GM21515 (cell line): Measurements from ENCODE around the gene AGT.

Experiments used
- ATAC-seq: cut with Tn5 transposase; IDR thresholded peaks from one replicate; pipeline ENCODE4 v1.9.1; 2021; ENCODE audit not compliant: unreplicated experiment

The AGT gene

DNA sequence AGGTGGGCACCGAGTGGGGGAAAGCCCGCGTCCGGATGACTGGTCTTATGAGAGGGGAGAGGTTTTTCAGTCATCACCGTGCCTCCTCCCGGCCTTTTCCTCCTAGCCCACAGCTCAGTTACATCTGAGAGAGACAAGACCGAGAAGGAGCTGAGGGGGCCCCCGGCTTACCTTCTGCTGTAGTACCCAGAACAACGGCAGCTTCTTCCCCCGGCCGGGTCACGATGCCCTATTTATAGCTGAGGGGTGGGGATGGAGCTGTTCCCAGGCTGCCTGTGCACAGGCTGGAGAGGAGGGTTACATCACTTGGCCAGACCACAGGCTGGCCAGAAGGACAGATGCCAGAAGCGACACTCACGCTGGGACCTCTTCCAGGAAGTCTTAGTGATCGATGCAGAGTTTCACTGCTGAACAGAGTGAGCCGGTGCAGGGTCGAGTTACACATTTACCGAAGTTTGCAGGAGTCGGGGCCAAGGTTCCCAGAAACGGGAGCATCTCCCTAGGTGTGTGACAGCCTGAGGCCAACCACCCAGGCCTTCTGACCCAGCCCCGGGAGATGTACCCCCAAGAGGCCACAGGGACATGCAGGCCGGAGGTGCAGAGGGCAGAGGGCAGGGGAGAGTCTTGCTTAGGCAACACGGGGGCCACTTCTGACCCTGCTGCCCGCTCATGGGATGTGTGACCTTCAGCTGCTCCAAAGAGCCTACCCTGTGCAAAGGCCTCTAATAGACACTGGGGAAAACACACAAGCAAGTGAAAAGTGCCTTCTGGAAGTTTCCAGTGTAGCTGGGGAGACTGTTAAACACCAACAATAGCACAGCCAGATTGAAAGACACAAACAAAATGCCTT is at the start of gene AGT:
AGT (minus strand) TSS at position 208 of the 850 bp plus-strand sequence. CDS start 3,299 bp downstream, outside the sequence.
- ATAC-seq = no peak

DNA sequence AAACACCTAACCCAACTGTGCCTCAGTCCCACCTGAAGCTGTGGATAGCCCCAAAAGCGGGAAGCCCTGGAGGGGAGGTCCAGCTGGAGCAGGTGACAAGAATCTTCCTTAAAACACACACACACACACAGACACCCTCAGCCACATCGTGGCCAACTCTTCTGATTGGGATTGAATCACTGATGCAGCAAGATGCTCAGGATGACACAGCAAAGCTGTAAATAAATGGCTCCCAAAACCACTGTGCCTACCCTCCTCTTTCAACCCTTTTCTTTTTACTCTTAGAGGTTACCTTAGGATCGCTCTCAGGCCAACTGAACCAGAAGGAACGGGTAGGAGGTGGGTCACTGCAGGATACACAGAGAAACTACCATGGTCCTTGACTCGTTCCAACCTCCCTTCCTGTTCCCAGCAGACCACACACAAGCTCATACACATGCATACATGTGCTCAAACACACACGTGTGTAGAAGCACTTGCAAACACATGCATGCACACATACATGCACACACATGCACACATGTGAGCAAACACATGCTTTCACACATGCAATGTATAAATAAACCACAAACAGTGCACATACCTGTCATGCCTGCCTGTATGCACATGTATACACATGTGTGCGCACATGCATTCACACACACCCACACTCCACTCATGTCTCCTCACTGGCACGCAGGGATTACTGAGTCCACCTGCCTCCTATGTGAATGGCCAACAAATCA is 47.7 kb upstream of the AGT start:
- ATAC-seq = no peak

- no peak for ATAC-seq
Observed at GRCh38 chr1:230760360-230760827, 46.5 kb upstream of the AGT start.

- no peak for ATAC-seq
Observed at GRCh38 chr1:230759369-230760065, 45.6 kb upstream of the AGT start.

GRCh38 chr1:230758709-230759368 is 44.9 kb upstream of the AGT start:
- no peak for ATAC-seq

DNA sequence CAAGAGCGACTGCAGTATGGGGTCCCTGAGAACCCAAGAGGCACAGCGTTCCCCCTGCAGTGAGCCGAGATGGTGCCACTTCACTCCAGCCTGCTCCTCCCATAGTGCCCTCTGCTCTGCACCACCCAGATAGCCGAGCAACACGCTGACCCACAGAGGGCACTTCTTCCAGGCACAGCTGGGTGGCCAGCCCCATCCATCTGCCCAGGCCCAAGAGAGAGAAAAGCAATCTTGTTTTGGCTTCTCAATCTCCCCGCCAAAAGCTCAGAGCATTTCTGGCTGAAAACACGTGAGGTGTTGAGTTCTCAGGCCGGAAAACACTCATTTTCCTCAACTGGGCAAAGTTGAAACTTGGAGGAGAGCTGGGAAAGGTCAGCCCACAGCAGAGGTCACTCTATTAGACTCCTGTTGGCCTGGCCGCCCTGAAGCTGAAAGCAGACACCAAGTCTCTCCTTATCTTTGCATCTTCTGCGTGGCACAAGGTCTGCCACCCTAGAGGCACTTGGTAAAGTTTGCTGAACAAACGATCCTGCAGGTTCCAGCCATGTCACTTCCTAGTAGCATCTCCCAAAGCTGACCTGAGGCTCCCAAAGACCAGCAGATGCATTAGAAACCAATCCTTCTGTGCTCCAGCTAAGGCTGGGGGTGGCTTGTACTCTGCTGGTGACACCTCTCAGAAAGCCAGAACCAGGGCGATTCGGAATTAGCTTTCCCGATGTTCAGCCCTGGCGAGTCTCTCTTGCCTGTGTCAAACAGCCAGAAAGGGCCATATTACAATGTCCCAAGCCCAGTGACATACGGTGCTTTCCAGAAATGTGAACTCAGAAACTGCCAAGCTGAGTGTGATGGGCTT is 44.2 kb upstream of the AGT start:
- no peak for ATAC-seq

DNA sequence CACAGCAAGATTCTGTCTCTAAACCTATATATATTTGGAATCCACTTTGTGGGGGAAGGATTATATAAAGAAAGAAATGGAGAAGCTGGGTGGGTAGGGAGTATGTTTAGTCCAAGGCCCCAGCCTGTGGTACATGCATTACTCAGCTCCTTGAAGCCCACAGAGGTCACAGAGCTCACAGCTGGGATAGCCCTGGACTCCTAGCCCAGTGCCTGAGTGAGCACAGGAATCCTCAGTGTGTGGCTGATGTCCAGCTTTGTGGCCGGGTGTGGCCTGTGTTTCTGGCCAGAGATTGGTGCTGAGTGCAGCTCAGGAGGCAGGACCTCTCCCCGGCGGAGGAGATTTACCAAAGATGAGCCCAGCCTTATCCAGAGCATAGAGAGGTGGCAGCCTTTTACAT is 40.9 kb upstream of the AGT start:
- no peak for ATAC-seq

GRCh38 chr1:230753586-230754251 is 39.8 kb upstream of the AGT start:
- no peak for ATAC-seq

DNA sequence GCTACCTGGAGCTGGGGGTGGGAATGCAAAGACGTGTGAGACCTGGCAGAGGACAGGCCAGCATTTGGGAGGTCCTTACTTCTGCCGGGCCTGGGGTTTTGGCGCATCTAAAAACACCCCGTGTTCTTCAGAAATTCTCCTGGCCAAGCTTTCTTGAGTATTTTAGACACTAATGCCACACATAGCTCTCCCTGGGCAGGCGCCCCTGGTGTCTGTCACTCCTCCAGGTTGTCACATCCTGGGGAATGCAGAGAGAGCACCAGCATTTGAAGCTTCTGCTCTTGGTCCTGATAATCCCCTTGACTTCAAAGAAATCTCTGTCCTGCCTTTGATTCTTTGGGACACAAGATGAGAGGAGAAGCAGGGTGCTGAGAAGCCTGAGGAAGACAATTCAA is 39.3 kb upstream of the AGT start:
- no peak for ATAC-seq

GRCh38 chr1:230752407-230752806 is 38.5 kb upstream of the AGT start:
- no peak for ATAC-seq

GRCh38 chr1:230750986-230751625 is 37.2 kb upstream of the AGT start:
- no peak for ATAC-seq

DNA sequence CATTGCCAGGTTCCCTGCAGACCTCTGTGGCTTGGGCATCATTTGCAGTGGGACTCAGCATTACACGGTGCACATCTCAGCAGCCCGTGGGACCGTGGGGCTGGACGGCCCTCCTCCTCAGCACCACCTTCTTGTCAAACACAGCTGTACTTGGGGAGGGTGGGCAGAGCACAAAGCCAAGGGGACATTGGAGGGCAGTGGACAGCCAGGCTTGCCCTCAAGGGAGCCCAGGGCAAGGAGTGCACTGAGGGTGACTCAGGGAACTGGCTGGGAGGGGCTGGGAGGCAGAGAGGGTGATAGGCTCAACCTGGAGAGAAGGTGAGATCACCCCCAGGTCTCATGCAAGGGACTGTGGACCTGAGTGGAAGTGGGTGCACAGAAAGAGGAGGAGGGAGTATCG is 36.7 kb upstream of the AGT start:
- no peak for ATAC-seq

DNA sequence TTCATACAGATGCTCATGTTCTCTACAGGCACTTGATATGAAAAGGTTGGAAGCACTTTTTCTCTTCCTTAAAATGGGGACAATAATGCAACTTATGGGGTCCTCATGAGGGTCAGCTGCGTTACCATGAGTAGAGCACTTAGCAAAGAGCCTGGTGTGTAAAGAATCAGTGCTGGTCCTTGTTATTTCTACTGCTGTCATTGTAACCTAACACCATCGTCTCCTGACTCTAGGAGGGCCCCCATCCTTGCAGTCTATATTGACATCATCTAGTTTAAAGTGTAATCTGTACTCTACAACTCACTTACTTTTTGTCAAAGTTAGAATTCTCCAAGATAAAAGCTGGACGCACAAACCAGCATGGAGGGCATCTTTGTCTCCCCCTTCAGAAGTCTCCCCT is 35.7 kb upstream of the AGT start:
- no peak for ATAC-seq

GRCh38 chr1:230749150-230749549 is 35.2 kb upstream of the AGT start:
- no peak for ATAC-seq

GRCh38 chr1:230747890-230748800 is 34.2 kb upstream of the AGT start:
- no peak for ATAC-seq

- no peak for ATAC-seq
Observed at GRCh38 chr1:230747127-230747730, 33.3 kb upstream of the AGT start, which contains the start of gene CAPN9. Gene CAPN9, plus strand, starts transcription at chr1:230747388. Its CDS starts 109 bp downstream, at chr1:230747497.

DNA sequence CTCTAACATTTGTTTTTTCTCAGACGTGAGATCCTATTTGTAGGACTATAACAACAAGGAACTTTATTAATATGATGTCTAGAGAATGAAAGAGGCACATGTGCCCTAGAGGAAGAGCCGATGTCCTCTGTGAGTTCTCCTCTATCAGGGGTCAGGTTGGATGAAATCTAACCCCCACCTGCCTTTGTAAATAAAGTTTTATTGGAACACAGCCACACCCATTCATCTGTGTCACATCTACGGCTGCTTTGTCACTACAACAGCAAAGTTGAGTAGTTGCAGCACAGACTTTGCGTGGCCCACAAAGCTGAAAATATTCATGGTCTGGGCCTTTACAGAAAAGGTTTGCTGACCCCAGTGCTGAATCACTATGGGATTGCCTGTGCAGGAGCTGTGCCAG is 32.7 kb upstream of the AGT start:
- ATAC-seq = no peak

DNA sequence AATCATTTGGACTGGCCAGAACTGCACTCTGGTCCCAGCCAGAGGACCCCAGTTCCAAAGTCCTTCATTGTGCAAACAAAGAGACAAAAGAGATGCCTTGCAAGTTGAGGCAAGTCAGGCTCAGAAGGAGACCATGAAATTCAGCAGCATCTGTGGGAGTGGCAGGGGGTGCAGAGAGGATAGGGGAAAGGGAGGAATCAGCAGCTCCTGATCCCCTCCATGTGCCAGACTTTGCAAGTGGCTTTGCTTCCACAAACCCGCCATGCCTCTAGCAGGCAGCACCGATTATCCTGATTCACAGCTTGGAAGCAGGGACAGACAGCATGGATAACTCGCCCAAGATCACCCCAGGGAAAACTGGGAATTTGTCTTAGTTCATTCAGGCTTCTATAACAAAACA is 31.1 kb upstream of the AGT start:
- ATAC-seq = no peak
